ENCODE results near the gene NOSTRIN.
"Not testable (repeated sequence)": the region's sequence is repeated elsewhere in the genome, so short reads cannot be mapped to it uniquely, and the experiment has no call there.

GRCh38 chr2:168768357-168768756 lies 34.1 kb upstream of the NOSTRIN start:
- not testable (repeated sequence) for TF ChIP-seq POLR2A, CTCF (IDR thresholded peaks at IDR 0.05)

All from sigmoid colon (tissue), 3 donors.